Heart left ventricle (tissue), 16 donors: ENCODE results near the gene SPOCK1. TPM values are rescaled to one million over a fixed set of nuclear protein-coding genes. Genes with fewer than 3 reads are reported as not detected.

Source experiments
- ATAC-seq, 4 donors: fragments of 200-7000 bp; cut with Tn5 transposase; one replicate each; pipeline ENCODE4 v1.9.1; 2020 to 2022; ENCODE audit warnings: moderate library complexity in 4 of 4, mild to moderate bottlenecking in 3 of 4, moderate number of reproducible peaks in 1 of 4
- DNase-seq, 5 donors: peaks; one replicate each; pipeline ENCODE4 v3.0.0-alpha.2; 2020
- H3K27ac ChIP-seq, 12 donors: fragments of 200-600 bp; sonication (generic) in 4 of 12; one replicate each; pipeline versions ENCODE4 v1.5.0 to v1.8.0; 2016 to 2022; ENCODE audit warnings: mild to moderate bottlenecking in 2 of 12
- H3K27me3 ChIP-seq, 9 donors: fragments of 200-600 bp; sonication (generic) in 2 of 9; one replicate each; pipeline versions ENCODE4 v1.5.1 to v1.8.0; 2016 to 2022; ENCODE audit warnings: mild to moderate bottlenecking in 3 of 9
- H3K36me3 ChIP-seq, 9 donors: fragments of 200-600 bp; sonication (generic) in 2 of 9; one replicate each; pipeline versions ENCODE4 v1.5.0 to v1.8.0; 2018 to 2022; ENCODE audit warnings: mild to moderate bottlenecking in 2 of 9
- H3K4me1 ChIP-seq, 12 donors: fragments of 200-600 bp; sonication (generic) in 4 of 12; one replicate each; pipeline versions ENCODE4 v1.5.0 to v1.8.0; 2016 to 2022; ENCODE audit warnings: mild to moderate bottlenecking in 3 of 12
- H3K4me3 ChIP-seq, 12 donors: fragments of 200-600 bp; sonication (generic) in 4 of 12; one replicate each; pipeline versions ENCODE4 v1.5.0 to v1.8.0; 2017 to 2022; ENCODE audit warnings: mild to moderate bottlenecking in 9 of 12, moderate library complexity in 4 of 12
- H3K9me3 ChIP-seq, 12 donors: fragments of 200-600 bp; sonication (generic) in 4 of 12; one replicate each; pipeline versions ENCODE4 v1.5.0 to v1.8.0; 2016 to 2022; ENCODE audit warnings: mild to moderate bottlenecking in 1 of 12
- POLR2A ChIP-seq, 2 donors: fragments of 450-650 bp; IDR thresholded peaks; one replicate each; pipeline ENCODE4 v1.6.1; 2017; ENCODE audit warnings: antibody characterized with exemption in 2 of 2, mild to moderate bottlenecking in 2 of 2, moderate library complexity in 2 of 2
- WGBS, 4 donors: extraction: QIAGEN DNeasy Blood & Tissue Kit in 2 of 4; methylation state at CpG; one replicate each; pipeline versions ENCODE4 v1.1.5 to v1.1.7; 2013 to 2018; 5-methylcytosine and 5-hydroxymethylcytosine counted together
- intact Hi-C, 10 donors: fragments of 100-400 bp; cut with DNase I; formaldehyde crosslinking; loops; one replicate each; pipeline versions ENCODE4 v1.11.1 to v1.14.2; 2022
- polyA plus RNA-seq, 2 donors: library from polyadenylated mRNA; stranded (reverse); fragments of 200-250 nt; gene quantifications; one replicate each; pipeline ENCODE4 v1.2.3, GENCODE V29; 2013
- total RNA-seq, 9 donors: library from RNA; depleted of rRNA in 2 of 9; stranded (reverse); fragments of >200 nt in 2 of 9; fragmentation: NEBNext Ultra II Directional in 3 of 9; extraction: Animal tissue kit (Norgen Biotek cat#: 25700) in 3 of 9; gene quantifications; one replicate each; pipeline versions ENCODE4 v1.1.0 to v1.2.4, GENCODE V29; 2016 to 2023
- TF ChIP-seq, protein P1 (sequence below), 12 donors: fragments of 200-600 bp; sonication (generic) in 4 of 12; IDR thresholded peaks; one replicate each; pipeline versions ENCODE4 v1.5.0 to v1.8.0; 2018 to 2022; ENCODE audit warnings: antibody characterized with exemption in 12 of 12, mild to moderate bottlenecking in 5 of 12
- donor health status: ischemic (EF 13 %, LVEDD 7.1; RV severe dilation, severe dysfunction).
- donor health status: healthy with polysubstance abuse.
- donor health status: DM: no; HTN: yes; CAD: no.
- donor health status: DM: no; HTN: no; CAD: no.
- donor health status: ischemic (EF 25% LVEDD 6.9; RV normal size, moderate dysfunction).
- donor health status: ischemic (EF 25% LVEDD 5.7; RV mildly dilated, moderate dysfunction).
- donor health status: healthy.
- donor health status: DM: yes; HTN: yes; CAD: no.
- donor health status: ischemic (EF 35%, LVEDD 5.7; RV mildly dilated, moderate dysfunction).
- donor health status: nonischemic (EF 11% LVEDD 7.7; RV severe dilation, severe dysfunction).
- donor health status: DM: yes; HTN: yes; CAD: no.
- donor health status: PGD.
- donor health status: ischemic (EF 29% LVEDD 5.4; RV normal size, mild dysfunction).
- donor health status: nonischemic (EF 23%, LVEDD 6.1; RV moderate dilation, normal function).

Gene SPOCK1
- total and polyA plus RNA-seq, 11 donors = 7.8 to 51.2 (median 19.9) TPM

DNA sequence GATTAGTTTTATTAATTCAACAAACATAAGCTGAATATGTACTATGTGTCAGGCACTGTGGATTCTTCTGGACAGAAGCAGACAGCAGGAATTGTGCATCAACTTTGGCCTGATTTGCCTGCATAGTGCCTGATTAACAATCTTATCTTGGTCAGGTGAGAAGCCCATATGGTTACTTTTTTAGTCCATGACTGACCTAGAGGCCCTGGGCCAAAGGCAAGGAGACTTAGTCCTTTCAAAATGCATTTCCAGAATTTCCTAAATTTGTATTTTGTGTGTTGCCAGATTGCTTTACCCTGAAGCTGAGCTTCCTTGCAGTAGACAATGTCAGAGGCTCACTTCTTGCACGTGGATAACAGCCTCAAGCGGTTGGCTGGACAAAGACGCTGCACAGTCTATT lies 286.7 kb downstream of the SPOCK1 start:
- peaks cover 0 to 9% (median 0%) of the 10 kb centered on the region in 12 donors for H3K4me1 ChIP-seq
- no peaks in the 10 kb centered on the region for H3K27me3 ChIP-seq
- TF ChIP-seq, protein P1, sequence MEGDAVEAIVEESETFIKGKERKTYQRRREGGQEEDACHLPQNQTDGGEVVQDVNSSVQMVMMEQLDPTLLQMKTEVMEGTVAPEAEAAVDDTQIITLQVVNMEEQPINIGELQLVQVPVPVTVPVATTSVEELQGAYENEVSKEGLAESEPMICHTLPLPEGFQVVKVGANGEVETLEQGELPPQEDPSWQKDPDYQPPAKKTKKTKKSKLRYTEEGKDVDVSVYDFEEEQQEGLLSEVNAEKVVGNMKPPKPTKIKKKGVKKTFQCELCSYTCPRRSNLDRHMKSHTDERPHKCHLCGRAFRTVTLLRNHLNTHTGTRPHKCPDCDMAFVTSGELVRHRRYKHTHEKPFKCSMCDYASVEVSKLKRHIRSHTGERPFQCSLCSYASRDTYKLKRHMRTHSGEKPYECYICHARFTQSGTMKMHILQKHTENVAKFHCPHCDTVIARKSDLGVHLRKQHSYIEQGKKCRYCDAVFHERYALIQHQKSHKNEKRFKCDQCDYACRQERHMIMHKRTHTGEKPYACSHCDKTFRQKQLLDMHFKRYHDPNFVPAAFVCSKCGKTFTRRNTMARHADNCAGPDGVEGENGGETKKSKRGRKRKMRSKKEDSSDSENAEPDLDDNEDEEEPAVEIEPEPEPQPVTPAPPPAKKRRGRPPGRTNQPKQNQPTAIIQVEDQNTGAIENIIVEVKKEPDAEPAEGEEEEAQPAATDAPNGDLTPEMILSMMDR (IDR thresholded peaks at IDR 0.05) = no peak
- TF ChIP-seq POLR2A (IDR thresholded peaks at IDR 0.05) = no peak
- no peak overlapping the region for H3K4me3 ChIP-seq
- 80 to 88% (median 86%) methylated on average over 3 of the region's 3 CpGs for WGBS, 4 donors
- H3K9me3 ChIP-seq = no peaks in the 10 kb centered on the region
- no peak for ATAC-seq
- no peak overlapping the region for H3K27ac ChIP-seq
- DNase-seq = no peak
- no peaks in the 10 kb centered on the region for H3K36me3 ChIP-seq
- intact Hi-C loops = loop anchor here in 1 of 10 donors (10.0 kb wide), 1 partner anchor 408 kb away; no protein-coding TSS in a partner anchor

DNA sequence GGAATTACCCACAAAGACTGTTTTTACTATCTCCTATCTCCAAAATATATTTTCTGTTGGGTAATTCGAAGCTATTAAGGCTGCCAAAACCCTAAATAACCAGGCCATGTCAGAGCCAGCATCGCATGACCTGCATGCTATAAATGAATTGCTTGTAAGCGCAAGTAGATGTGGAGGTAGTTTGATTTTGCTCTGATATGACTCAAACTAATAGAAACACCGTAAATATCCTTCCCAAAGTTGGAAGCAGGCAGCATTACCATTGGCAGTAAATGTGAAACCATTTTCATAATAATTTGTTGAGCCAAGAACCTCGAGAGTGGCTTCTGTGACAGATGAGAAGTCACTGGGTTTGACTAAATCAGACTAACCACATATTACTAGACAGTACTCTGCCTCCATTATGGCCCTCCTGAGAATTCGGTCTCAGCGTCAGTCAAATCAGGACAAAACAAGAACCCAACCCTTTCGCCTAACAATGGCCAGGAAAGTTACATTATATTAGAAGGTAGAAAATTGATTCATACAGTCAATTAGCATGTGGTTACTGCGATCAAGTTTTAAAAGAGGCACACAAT lies 289.8 kb downstream of the SPOCK1 start:
- H3K4me1 ChIP-seq = peaks cover 0 to 23% (median 4%) of the 10 kb centered on the region in 12 donors
- H3K4me3 ChIP-seq = no peak overlapping the region
- H3K27ac ChIP-seq = no peak overlapping the region
- no peak for TF ChIP-seq POLR2A (IDR thresholded peaks at IDR 0.05)
- TF ChIP-seq, protein P1 (IDR thresholded peaks at IDR 0.05) = no peak
- no peaks in the 10 kb centered on the region for H3K27me3 ChIP-seq
- ATAC-seq (no peak), DNase-seq (no peak)
- intact Hi-C loops = no loop called here
- H3K9me3 ChIP-seq = no peaks in the 10 kb centered on the region
- no peaks in the 10 kb centered on the region for H3K36me3 ChIP-seq
- WGBS, 4 donors = 67 to 80% (median 70%) methylated on average over 9 of the region's 9 CpGs

DNA sequence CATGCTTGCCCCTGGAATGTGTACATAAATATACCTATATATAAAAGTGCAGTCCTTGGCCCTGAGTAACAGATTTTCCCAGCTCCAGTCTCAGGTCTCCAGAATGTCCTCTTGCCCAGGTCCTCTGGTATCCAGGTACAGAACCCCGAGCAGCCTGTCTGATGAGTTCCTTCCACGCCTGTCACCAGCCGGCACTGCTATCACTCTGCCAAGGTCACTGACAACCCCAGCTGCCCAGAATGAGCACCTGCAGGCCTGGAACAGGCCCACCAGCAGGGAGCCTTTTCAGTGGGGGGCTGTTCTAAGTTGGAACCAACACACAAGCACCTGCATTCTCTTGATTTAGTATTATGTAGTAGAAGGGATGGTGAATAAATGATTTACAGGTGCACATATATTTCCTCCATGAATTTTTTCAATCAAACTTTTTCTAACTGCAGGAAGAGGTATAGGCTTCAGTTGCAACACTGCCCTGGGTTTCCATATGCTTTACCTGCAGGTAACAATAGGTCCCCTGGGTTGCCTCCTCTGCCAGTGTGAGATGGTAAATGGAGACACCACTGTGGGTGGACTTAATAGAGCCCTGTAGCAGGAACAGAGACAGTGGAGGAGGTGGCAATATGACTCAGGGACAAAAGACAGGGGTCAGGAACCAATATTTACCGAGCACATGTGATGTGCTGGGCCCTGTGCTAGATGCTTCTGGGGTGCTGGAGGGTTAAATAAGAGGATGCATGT lies 291.9 kb downstream of the SPOCK1 start:
- peaks cover 0 to 23% (median 5%) of the 10 kb centered on the region in 12 donors for H3K4me1 ChIP-seq
- H3K36me3 ChIP-seq = no peaks in the 10 kb centered on the region
- H3K27me3 ChIP-seq = no peaks in the 10 kb centered on the region
- H3K9me3 ChIP-seq = no peaks in the 10 kb centered on the region
- intact Hi-C loops = no loop called here
- peak in 3 of 4 donors; percentile 38 to 70 (median 63) for ATAC-seq
- 56 to 85% (median 59%) methylated on average over 4 of the region's 4 CpGs for WGBS, 4 donors
- no peak overlapping the region for H3K4me3 ChIP-seq
- DNase-seq = peak in 2 of 5 donors; percentile 23 to 29
- H3K27ac ChIP-seq = no peak overlapping the region
- TF ChIP-seq POLR2A (IDR thresholded peaks at IDR 0.05) = no peak
- TF ChIP-seq, protein P1 (IDR thresholded peaks at IDR 0.05) = no peak

DNA sequence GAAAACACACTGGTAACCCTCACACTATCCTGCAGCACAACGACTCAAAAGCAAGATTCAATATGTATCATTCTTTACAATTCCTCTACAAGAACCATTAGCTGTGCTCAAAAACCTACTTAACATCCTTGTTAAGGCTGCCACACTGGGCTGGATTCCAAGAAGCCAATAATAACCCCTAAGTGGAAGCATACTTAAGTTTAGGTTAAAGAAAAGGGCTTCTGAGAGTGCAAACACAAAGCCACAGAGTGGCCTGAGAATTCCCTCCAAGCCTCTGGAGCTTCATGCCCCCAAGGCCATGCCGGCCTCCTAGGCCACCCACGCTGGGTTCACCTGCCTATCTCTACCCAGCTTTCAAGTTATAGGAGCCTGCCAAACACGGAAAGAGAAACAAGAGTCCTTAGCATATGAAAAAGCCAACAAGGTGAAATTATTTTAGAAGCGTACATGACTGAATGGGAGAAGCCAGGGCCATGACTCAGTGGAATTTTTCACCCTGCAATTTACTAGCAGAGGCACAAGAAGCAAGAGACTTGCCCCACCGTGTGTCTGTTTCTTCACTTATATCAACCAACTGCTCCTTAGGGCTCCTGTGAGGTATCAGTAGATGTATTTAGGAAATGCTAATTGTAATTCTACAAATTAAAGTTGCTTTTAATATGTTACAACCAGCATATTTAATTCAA lies 293.0 kb downstream of the SPOCK1 start:
- no peak for DNase-seq
- ATAC-seq = peak in 2 of 4 donors; percentile 13 to 18
- Histone ChIP-seq H3K4me1 (peaks cover 0 to 27% (median 5%) of the 10 kb centered on the region in 12 donors), H3K27me3 (no peaks in the 10 kb centered on the region), H3K27ac (peak overlapping the region in 1 of 12 donors; percentile 11), H3K4me3 (no peak overlapping the region), H3K36me3 (no peaks in the 10 kb centered on the region), H3K9me3 (no peaks in the 10 kb centered on the region)
- TF ChIP-seq, protein P1 (IDR thresholded peaks at IDR 0.05) = no peak
- TF ChIP-seq POLR2A (IDR thresholded peaks at IDR 0.05) = no peak
- intact Hi-C loops = no loop called here
- 56 to 66% (median 62%) methylated on average over 6 of the region's 6 CpGs for WGBS, 4 donors
